ENCODE data around the gene ABHD5. TPM values are rescaled to one million over a fixed set of nuclear protein-coding genes. Genes with fewer than 3 reads are reported as not detected.
A peak's percentile ranks its signal among the peaks of the same experiment; 100 is the strongest.

ABHD5 gene
- total RNA-seq, 1 donor from 2014 or later: 18.1 TPM

GRCh38 chr3:43769097-43769884 lies 78.6 kb downstream of the ABHD5 start:
- ATAC-seq (peak; percentile 95), DNase-seq (ENCODE audit: low spot score) (peak; percentile 98)
- intact Hi-C loops (cut with DNase I): loop anchor here (5.0 kb wide), 1 partner anchor 428 kb away; no protein-coding TSS in a partner anchor

- intact Hi-C loops (cut with DNase I): loop anchor here (5.0 kb wide), 1 partner anchor 427 kb away; no protein-coding TSS in a partner anchor
- no peak for DNase-seq (ENCODE audit: low spot score)
- ATAC-seq: no peak
These were observed 79.2 kb downstream of the ABHD5 start for GRCh38 chr3:43769885-43770425.

GRCh38 chr3:43770426-43771103 lies 79.8 kb downstream of the ABHD5 start:
- ATAC-seq (peak; percentile 51), DNase-seq (ENCODE audit: low spot score) (peak; percentile 60)
- intact Hi-C loops (cut with DNase I): no loop called here

GRCh38 chr3:43771610-43772009 lies 80.9 kb downstream of the ABHD5 start:
- intact Hi-C loops (cut with DNase I): no loop called here
- no peak for ATAC-seq
- no peak for DNase-seq (ENCODE audit: low spot score)

- no peak for ATAC-seq
- intact Hi-C loops (cut with DNase I): no loop called here
These were observed 82.7 kb downstream of the ABHD5 start for GRCh38 chr3:43773273-43774094.

GRCh38 chr3:43774799-43775198 lies 84.1 kb downstream of the ABHD5 start:
- ATAC-seq: no peak
- intact Hi-C loops (cut with DNase I): no loop called here

More at GRCh38 chr3:43773273-43774094, 82.7 kb downstream of the ABHD5 start:
- no peak for DNase-seq (ENCODE audit: low spot score)

GRCh38 chr3:43776101-43776500 lies 85.4 kb downstream of the ABHD5 start:
- no peak for ATAC-seq
- intact Hi-C loops (cut with DNase I): no loop called here
- DNase-seq (ENCODE audit: low spot score): no peak

More at GRCh38 chr3:43774799-43775198, 84.1 kb downstream of the ABHD5 start:
- no peak for DNase-seq (ENCODE audit: low spot score)

GRCh38 chr3:43779850-43780249 lies 89.1 kb downstream of the ABHD5 start:
- DNase-seq (ENCODE audit: low spot score): no peak
- no peak for ATAC-seq

GRCh38 chr3:43782541-43782940 lies 91.8 kb downstream of the ABHD5 start:
- intact Hi-C loops (cut with DNase I): no loop called here
- ATAC-seq (no peak), DNase-seq (ENCODE audit: low spot score) (no peak)

More at GRCh38 chr3:43779850-43780249, 89.1 kb downstream of the ABHD5 start:
- intact Hi-C loops (cut with DNase I): no loop called here

Other genes with a start within 250 kb of the ABHD5 start
- gene ANO10, start 68.9 kb upstream of the ABHD5 start, total RNA-seq: 30.9 TPM

All from sciatic nerve (tissue), 2 donors.